ENCODE measurements around the gene SLC26A1. TPM values are rescaled to one million over a fixed set of nuclear protein-coding genes. Genes with fewer than 3 reads are reported as not detected.

Gene SLC26A1
- total RNA-seq, 1 experiment from 2014 or later: 0.16 TPM

DNA sequence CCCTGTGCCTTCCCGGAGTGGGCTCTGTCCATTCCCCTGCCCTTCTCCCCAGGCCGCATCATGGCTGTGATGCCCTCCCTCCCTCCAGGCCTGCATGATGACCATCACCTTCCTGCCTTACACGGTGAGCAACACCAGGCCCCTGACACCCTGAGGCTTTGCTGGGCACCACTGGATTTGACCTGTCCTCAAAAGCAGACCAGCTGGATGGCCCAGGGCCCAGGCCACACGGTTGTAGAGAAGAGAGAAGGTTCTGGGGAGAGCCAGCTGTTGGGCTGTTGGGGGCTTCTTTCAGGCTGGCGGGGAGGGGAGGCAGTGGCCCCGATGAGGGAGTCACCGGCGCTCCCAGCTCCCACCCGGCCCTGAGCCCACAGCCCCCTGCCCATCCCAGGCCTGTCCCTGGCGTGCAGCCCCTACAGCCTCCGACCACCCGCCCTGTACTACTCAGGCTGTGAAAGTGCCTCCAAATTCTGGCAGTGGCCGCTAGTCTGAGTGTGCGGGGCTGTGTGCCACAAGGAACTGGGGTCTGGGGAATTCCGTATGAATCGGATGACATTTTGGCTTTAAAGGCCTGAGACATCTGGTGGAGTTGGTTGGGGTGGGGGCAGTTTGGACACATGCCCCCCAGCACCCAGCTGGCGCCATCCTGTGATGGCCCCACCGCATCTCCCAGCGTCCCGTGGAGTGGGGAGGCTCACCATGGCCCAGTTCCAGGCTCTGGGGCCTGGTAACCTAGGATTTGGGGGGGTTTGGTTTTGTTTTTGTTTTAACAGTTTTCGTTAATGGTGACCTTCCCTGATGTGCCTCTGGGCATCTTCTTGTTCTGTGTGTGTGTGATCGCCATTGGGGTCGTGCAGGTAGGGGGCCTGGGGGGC is 41.4 kb downstream of the SLC26A1 start:
- H3K4me1 Mint-ChIP-seq (ENCODE audit: insufficient read depth, unreplicated experiment): no peaks in the 10 kb centered on the region
- CTCF ChIA-PET: no interaction called here
- TF ChIP-seq, protein P1, sequence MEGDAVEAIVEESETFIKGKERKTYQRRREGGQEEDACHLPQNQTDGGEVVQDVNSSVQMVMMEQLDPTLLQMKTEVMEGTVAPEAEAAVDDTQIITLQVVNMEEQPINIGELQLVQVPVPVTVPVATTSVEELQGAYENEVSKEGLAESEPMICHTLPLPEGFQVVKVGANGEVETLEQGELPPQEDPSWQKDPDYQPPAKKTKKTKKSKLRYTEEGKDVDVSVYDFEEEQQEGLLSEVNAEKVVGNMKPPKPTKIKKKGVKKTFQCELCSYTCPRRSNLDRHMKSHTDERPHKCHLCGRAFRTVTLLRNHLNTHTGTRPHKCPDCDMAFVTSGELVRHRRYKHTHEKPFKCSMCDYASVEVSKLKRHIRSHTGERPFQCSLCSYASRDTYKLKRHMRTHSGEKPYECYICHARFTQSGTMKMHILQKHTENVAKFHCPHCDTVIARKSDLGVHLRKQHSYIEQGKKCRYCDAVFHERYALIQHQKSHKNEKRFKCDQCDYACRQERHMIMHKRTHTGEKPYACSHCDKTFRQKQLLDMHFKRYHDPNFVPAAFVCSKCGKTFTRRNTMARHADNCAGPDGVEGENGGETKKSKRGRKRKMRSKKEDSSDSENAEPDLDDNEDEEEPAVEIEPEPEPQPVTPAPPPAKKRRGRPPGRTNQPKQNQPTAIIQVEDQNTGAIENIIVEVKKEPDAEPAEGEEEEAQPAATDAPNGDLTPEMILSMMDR (IDR thresholded peaks at IDR 0.05; ENCODE audit: unreplicated experiment): no peak
- no TSS peak for BruUV-seq (replicated peaks)
- intact Hi-C loops (cut with micrococcal nuclease): no loop called here
- H3K9me3 Mint-ChIP-seq (ENCODE audit: unreplicated experiment): no peaks in the 10 kb centered on the region
- no peak for DNase-seq (ENCODE audit: unreplicated experiment)
- H3K27me3 Mint-ChIP-seq (ENCODE audit: insufficient read depth, unreplicated experiment): no peaks in the 10 kb centered on the region
- H3K27ac Mint-ChIP-seq (ENCODE audit: low read depth, unreplicated experiment): no peak overlapping the region
- H3K4me3 Mint-ChIP-seq (ENCODE audit: unreplicated experiment): no peak overlapping the region
- H3K36me3 Mint-ChIP-seq (ENCODE audit: insufficient read depth, unreplicated experiment): no peaks in the 10 kb centered on the region
- POLR2A ChIA-PET: no interaction called here

DNA sequence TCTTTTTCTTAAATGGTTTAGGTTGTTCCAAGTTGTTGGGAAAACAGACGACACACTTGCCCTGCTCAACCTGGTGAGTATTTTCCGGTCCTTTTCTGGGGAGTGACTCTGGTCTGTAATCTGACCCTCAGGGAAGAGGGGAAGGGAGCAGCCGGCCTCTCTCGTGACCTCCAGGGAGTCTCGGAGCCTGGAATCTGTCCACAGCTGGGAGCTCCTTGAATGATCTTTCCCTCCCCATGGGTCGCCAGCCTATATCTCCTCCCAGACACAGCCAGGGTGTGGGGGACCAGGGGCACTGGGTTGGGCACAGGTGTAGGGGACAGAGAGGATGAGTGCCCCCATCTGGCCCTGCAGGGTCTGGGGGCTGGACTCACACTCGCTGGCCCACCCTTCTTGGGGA is 42.0 kb downstream of the SLC26A1 start:
- H3K4me1 Mint-ChIP-seq (ENCODE audit: insufficient read depth, unreplicated experiment): no peaks in the 10 kb centered on the region
- intact Hi-C loops (cut with micrococcal nuclease): no loop called here
- CTCF ChIA-PET: no interaction called here
- no peak for DNase-seq (ENCODE audit: unreplicated experiment)
- no peak overlapping the region for H3K4me3 Mint-ChIP-seq (ENCODE audit: unreplicated experiment)
- POLR2A ChIA-PET: interaction anchor here (0.5 kb wide), 1 partner anchor 275 kb away, joined by 3 read pairs; no protein-coding TSS in a partner anchor
- no peaks in the 10 kb centered on the region for H3K9me3 Mint-ChIP-seq (ENCODE audit: unreplicated experiment)
- no peak overlapping the region for H3K27ac Mint-ChIP-seq (ENCODE audit: low read depth, unreplicated experiment)
- H3K36me3 Mint-ChIP-seq (ENCODE audit: insufficient read depth, unreplicated experiment): no peaks in the 10 kb centered on the region
- H3K27me3 Mint-ChIP-seq (ENCODE audit: insufficient read depth, unreplicated experiment): no peaks in the 10 kb centered on the region
- BruUV-seq (replicated peaks): no TSS peak
- TF ChIP-seq, protein P1 (IDR thresholded peaks at IDR 0.05; ENCODE audit: unreplicated experiment): no peak

DNA sequence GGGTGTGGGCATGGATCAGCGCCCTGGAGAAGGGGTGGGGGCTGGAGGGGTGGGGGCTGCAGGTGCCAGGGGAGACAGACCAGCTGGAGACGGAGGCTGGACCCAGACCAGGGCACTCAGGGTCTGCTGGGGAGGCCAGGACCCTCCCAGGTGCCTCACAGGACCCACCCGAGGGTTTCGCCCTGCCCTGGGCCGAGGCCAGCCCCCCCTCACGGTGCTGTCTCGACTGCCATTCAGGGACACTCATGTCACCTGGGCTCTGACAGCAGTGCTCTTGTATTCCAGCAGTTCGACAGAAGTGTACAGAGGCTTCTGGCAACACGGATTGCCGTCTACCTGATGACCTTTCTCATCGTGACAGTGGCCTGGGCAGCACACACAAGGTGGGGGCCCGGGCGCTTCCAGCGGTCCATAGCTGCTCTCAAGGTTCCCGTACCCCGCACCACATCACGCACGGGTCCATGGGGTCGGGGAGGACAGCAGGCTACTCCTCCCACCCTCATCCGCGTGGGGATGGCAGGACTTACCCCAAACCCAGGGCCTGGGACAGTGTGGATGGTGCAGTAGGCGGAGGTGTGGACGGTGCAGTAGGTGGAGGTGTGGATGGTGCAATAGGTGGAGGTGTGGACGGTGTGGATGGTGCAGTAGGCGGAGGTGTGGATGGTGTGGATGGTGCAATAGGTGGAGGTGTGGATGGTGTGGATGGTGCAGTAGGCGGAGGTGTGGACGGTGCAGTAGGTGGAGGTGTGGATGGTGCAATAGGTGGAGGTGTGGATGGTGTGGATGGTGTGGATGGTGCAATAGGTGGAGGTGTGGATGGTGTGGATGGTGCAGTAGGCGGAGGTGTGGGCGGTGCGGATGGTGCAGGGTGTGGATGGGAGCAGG is 42.8 kb downstream of the SLC26A1 start:
- intact Hi-C loops (cut with micrococcal nuclease): no loop called here
- TF ChIP-seq, protein P1 (IDR thresholded peaks at IDR 0.05; ENCODE audit: unreplicated experiment): no peak
- Mint-ChIP-seq H3K4me3 (ENCODE audit: unreplicated experiment) (no peak overlapping the region), H3K4me1 (ENCODE audit: insufficient read depth, unreplicated experiment) (no peaks in the 10 kb centered on the region), H3K27ac (ENCODE audit: low read depth, unreplicated experiment) (no peak overlapping the region), H3K36me3 (ENCODE audit: insufficient read depth, unreplicated experiment) (no peaks in the 10 kb centered on the region), H3K9me3 (ENCODE audit: unreplicated experiment) (no peaks in the 10 kb centered on the region), H3K27me3 (ENCODE audit: insufficient read depth, unreplicated experiment) (no peaks in the 10 kb centered on the region)
- POLR2A ChIA-PET: interaction anchor here (0.5 kb wide), 1 partner anchor 274 kb away, joined by 3 read pairs; no protein-coding TSS in a partner anchor
- no peak for DNase-seq (ENCODE audit: unreplicated experiment)
- CTCF ChIA-PET: no interaction called here
- BruUV-seq (replicated peaks): no TSS peak

DNA sequence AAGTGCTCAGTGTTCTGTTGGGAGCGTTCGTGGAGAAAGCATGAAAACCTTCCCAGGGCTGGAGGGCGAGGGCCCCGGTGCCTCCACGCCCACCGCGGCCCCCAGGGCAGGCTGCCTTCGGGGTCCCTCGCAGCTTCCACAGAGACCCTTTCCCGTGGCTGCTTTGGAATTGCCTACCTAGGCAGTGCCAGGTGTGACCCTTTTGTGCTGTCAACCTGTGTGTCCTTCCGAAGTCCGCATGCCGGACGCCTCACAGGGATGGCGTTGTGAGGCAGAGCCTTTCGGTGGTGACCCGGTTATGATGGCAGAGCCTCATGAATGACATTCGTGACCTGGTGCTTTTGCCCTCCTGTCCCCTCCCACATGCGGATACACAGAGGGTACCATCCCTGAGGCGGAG is 43.5 kb downstream of the SLC26A1 start:
- no peaks in the 10 kb centered on the region for H3K36me3 Mint-ChIP-seq (ENCODE audit: insufficient read depth, unreplicated experiment)
- no TSS peak for BruUV-seq (replicated peaks)
- H3K27me3 Mint-ChIP-seq (ENCODE audit: insufficient read depth, unreplicated experiment): no peaks in the 10 kb centered on the region
- DNase-seq (ENCODE audit: unreplicated experiment): no peak
- no peak overlapping the region for H3K4me3 Mint-ChIP-seq (ENCODE audit: unreplicated experiment)
- H3K4me1 Mint-ChIP-seq (ENCODE audit: insufficient read depth, unreplicated experiment): no peaks in the 10 kb centered on the region
- no peak overlapping the region for H3K27ac Mint-ChIP-seq (ENCODE audit: low read depth, unreplicated experiment)
- POLR2A ChIA-PET: no interaction called here
- intact Hi-C loops (cut with micrococcal nuclease): no loop called here
- CTCF ChIA-PET: interaction anchor here (0.9 kb wide), 1 partner anchor 23 kb away, joined by 3 read pairs; no protein-coding TSS in a partner anchor
- H3K9me3 Mint-ChIP-seq (ENCODE audit: unreplicated experiment): no peaks in the 10 kb centered on the region
- TF ChIP-seq, protein P1 (IDR thresholded peaks at IDR 0.05; ENCODE audit: unreplicated experiment): no peak
